Activated CD4-positive, alpha-beta T cell treated with anti-CD3 and anti-CD28 coated beads, Interleukin-2, amount 10 ng/mL, durations not matched to agents 7 days and 5 days (primary cell): Measurements from ENCODE around the gene DMRTB1. TPM values are rescaled to one million over a fixed set of nuclear protein-coding genes. Genes with fewer than 3 reads are reported as not detected.

ENCODE experiments used
- CTCF ChIA-PET: fragments of 350-600 bp; sonication (Branson Sonifier 250); formaldehyde crosslinking; loops from one replicate; lab custom pipeline; 2021; ENCODE audit warnings: antibody characterized with exemption; lab: Charles Lee
- POLR2A ChIA-PET: fragments of 350-600 bp; sonication (Branson Sonifier 250); formaldehyde crosslinking; loops from one replicate; lab custom pipeline; 2021; ENCODE audit warnings: antibody characterized with exemption; lab: Charles Lee
- DNase-seq: peaks from one replicate; pipeline ENCODE4 v3.0.0-alpha.2; 2020
- H3K27ac Mint-ChIP-seq: one replicate; pipeline ENCODE4 v1.8.0; 2021; ENCODE audit warnings: mild to moderate bottlenecking, moderate library complexity, mixed read lengths
- H3K27me3 Mint-ChIP-seq: one replicate; pipeline ENCODE4 v1.8.0; 2021; ENCODE audit warnings: mixed read lengths
- H3K36me3 Mint-ChIP-seq: one replicate; pipeline ENCODE4 v1.8.0; 2021; ENCODE audit warnings: low read depth, mixed read lengths
- H3K4me1 Mint-ChIP-seq: one replicate; pipeline ENCODE4 v1.8.0; 2021; ENCODE audit warnings: mixed read lengths
- H3K4me3 Mint-ChIP-seq: one replicate; pipeline ENCODE4 v1.8.0; 2021; ENCODE audit warnings: mild to moderate bottlenecking, moderate library complexity, mixed read lengths
- H3K9me3 Mint-ChIP-seq: one replicate; pipeline ENCODE4 v1.8.0; 2021; ENCODE audit warnings: mixed read lengths
- total RNA-seq, 2 experiments: library from RNA; stranded (reverse); gene quantifications; one replicate each; pipeline ENCODE4 v1.2.3, GENCODE V29; 2021

Gene DMRTB1
- total RNA-seq, 2 experiments from 2014 or later, result 0.15 to 0.20 TPM

- H3K36me3 Mint-ChIP-seq, result no peaks in the 10 kb centered on the region
- POLR2A ChIA-PET, result no interaction called here
- H3K9me3 Mint-ChIP-seq, result no peaks in the 10 kb centered on the region
- peaks cover 3% of the 10 kb centered on the region for H3K27me3 Mint-ChIP-seq
- DNase-seq, result no peak
- no peak overlapping the region for H3K4me3 Mint-ChIP-seq
- H3K4me1 Mint-ChIP-seq, result no peaks in the 10 kb centered on the region
- no peak overlapping the region for H3K27ac Mint-ChIP-seq
- CTCF ChIA-PET, result no interaction called here
Observed at GRCh38 chr1:53471000-53471399, 11.8 kb downstream of the DMRTB1 start.

GRCh38 chr1:53473463-53473862, 14.3 kb downstream of the DMRTB1 start:
- H3K4me1 Mint-ChIP-seq, result no peaks in the 10 kb centered on the region
- H3K36me3 Mint-ChIP-seq, result no peaks in the 10 kb centered on the region
- peaks cover 3% of the 10 kb centered on the region for H3K27me3 Mint-ChIP-seq
- no peak overlapping the region for H3K27ac Mint-ChIP-seq
- DNase-seq, result no peak
- CTCF ChIA-PET, result interaction anchor here (1.2 kb wide), 1 partner anchor 9 kb away, joined by 3 read pairs; no protein-coding TSS in a partner anchor
- POLR2A ChIA-PET, result no interaction called here
- H3K9me3 Mint-ChIP-seq, result no peaks in the 10 kb centered on the region
- no peak overlapping the region for H3K4me3 Mint-ChIP-seq

GRCh38 chr1:53475664-53476063, 16.5 kb downstream of the DMRTB1 start:
- ChIA-PET POLR2A (no interaction called here), CTCF (interaction anchor here (1.5 kb wide), 1 partner anchor 11 kb away, joined by 4 read pairs; no protein-coding TSS in a partner anchor)
- no peak overlapping the region for H3K27ac Mint-ChIP-seq
- no peak for DNase-seq
- peaks cover 3% of the 10 kb centered on the region for H3K27me3 Mint-ChIP-seq
- no peaks in the 10 kb centered on the region for H3K36me3 Mint-ChIP-seq
- H3K9me3 Mint-ChIP-seq, result no peaks in the 10 kb centered on the region
- no peak overlapping the region for H3K4me3 Mint-ChIP-seq
- H3K4me1 Mint-ChIP-seq, result no peaks in the 10 kb centered on the region

- no peak overlapping the region for H3K27ac Mint-ChIP-seq
- H3K4me1 Mint-ChIP-seq, result no peaks in the 10 kb centered on the region
- ChIA-PET POLR2A (no interaction called here), CTCF (no interaction called here)
- H3K27me3 Mint-ChIP-seq, result peaks cover 3% of the 10 kb centered on the region
- no peaks in the 10 kb centered on the region for H3K9me3 Mint-ChIP-seq
- no peak for DNase-seq
- H3K36me3 Mint-ChIP-seq, result no peaks in the 10 kb centered on the region
- no peak overlapping the region for H3K4me3 Mint-ChIP-seq
Observed at GRCh38 chr1:53476579-53476978, 17.4 kb downstream of the DMRTB1 start.

- Mint-ChIP-seq H3K4me3 (no peak overlapping the region), H3K9me3 (no peaks in the 10 kb centered on the region), H3K27me3 (peaks cover 3% of the 10 kb centered on the region), H3K4me1 (no peaks in the 10 kb centered on the region), H3K27ac (no peak overlapping the region), H3K36me3 (no peaks in the 10 kb centered on the region)
- DNase-seq, result no peak
- ChIA-PET POLR2A (no interaction called here), CTCF (no interaction called here)
Observed at GRCh38 chr1:53477651-53478501, 18.7 kb downstream of the DMRTB1 start.

- Mint-ChIP-seq H3K27me3 (peaks cover 3% of the 10 kb centered on the region), H3K4me1 (no peaks in the 10 kb centered on the region), H3K36me3 (no peaks in the 10 kb centered on the region), H3K4me3 (no peak overlapping the region), H3K9me3 (no peaks in the 10 kb centered on the region), H3K27ac (no peak overlapping the region)
- ChIA-PET CTCF (no interaction called here), POLR2A (no interaction called here)
- DNase-seq, result no peak
Observed at GRCh38 chr1:53478502-53478818, 19.3 kb downstream of the DMRTB1 start.

GRCh38 chr1:53480678-53481077, 21.5 kb downstream of the DMRTB1 start:
- Mint-ChIP-seq H3K4me1 (no peaks in the 10 kb centered on the region), H3K9me3 (no peaks in the 10 kb centered on the region), H3K36me3 (no peaks in the 10 kb centered on the region), H3K27me3 (peaks cover 2% of the 10 kb centered on the region), H3K4me3 (no peak overlapping the region), H3K27ac (no peak overlapping the region)
- ChIA-PET POLR2A (no interaction called here), CTCF (no interaction called here)
- DNase-seq, result no peak

- POLR2A ChIA-PET, result no interaction called here
- Mint-ChIP-seq H3K4me1 (no peaks in the 10 kb centered on the region), H3K27me3 (peaks cover 4% of the 10 kb centered on the region), H3K27ac (no peak overlapping the region), H3K36me3 (no peaks in the 10 kb centered on the region), H3K9me3 (no peaks in the 10 kb centered on the region), H3K4me3 (no peak overlapping the region)
- DNase-seq, result no peak
- CTCF ChIA-PET, result no interaction called here
Observed at GRCh38 chr1:53481456-53481855, 22.3 kb downstream of the DMRTB1 start.

- Mint-ChIP-seq H3K4me3 (no peak overlapping the region), H3K27ac (no peak overlapping the region), H3K27me3 (peaks cover 8% of the 10 kb centered on the region), H3K9me3 (no peaks in the 10 kb centered on the region), H3K36me3 (no peaks in the 10 kb centered on the region), H3K4me1 (no peaks in the 10 kb centered on the region)
- ChIA-PET POLR2A (no interaction called here), CTCF (interaction anchor here (1.0 kb wide), 1 partner anchor 586 kb away, joined by 3 read pairs; no protein-coding TSS in a partner anchor)
- no peak for DNase-seq
Observed at GRCh38 chr1:53482441-53483153, 23.4 kb downstream of the DMRTB1 start.

- ChIA-PET CTCF (interaction anchor here (1.0 kb wide), 1 partner anchor 585 kb away, joined by 3 read pairs; no protein-coding TSS in a partner anchor), POLR2A (no interaction called here)
- no peak for DNase-seq
Observed at GRCh38 chr1:53483170-53483569, 24.0 kb downstream of the DMRTB1 start.

GRCh38 chr1:53483656-53484055, 24.5 kb downstream of the DMRTB1 start:
- H3K4me1 Mint-ChIP-seq, result no peaks in the 10 kb centered on the region
- no peak overlapping the region for H3K27ac Mint-ChIP-seq
- H3K4me3 Mint-ChIP-seq, result no peak overlapping the region
- H3K9me3 Mint-ChIP-seq, result no peaks in the 10 kb centered on the region
- ChIA-PET POLR2A (no interaction called here), CTCF (no interaction called here)
- DNase-seq, result no peak
- H3K36me3 Mint-ChIP-seq, result no peaks in the 10 kb centered on the region
- H3K27me3 Mint-ChIP-seq, result peaks cover 12% of the 10 kb centered on the region

More at GRCh38 chr1:53483170-53483569, 24.0 kb downstream of the DMRTB1 start:
- H3K27ac Mint-ChIP-seq, result no peak overlapping the region
- H3K36me3 Mint-ChIP-seq, result no peaks in the 10 kb centered on the region
- peaks cover 11% of the 10 kb centered on the region for H3K27me3 Mint-ChIP-seq
- no peaks in the 10 kb centered on the region for H3K9me3 Mint-ChIP-seq
- no peaks in the 10 kb centered on the region for H3K4me1 Mint-ChIP-seq
- no peak overlapping the region for H3K4me3 Mint-ChIP-seq

- ChIA-PET POLR2A (no interaction called here), CTCF (interaction anchor here (0.6 to 1.2 kb wide), 7 partner anchors 8 to 269 kb away, joined by 3 to 5 read pairs (median 3); no protein-coding TSS in a partner anchor)
- Mint-ChIP-seq H3K27ac (no peak overlapping the region), H3K4me3 (no peak overlapping the region), H3K4me1 (no peaks in the 10 kb centered on the region), H3K36me3 (no peaks in the 10 kb centered on the region), H3K27me3 (peaks cover 13% of the 10 kb centered on the region), H3K9me3 (no peaks in the 10 kb centered on the region)
- DNase-seq, result no peak
Observed at GRCh38 chr1:53484705-53485477, 25.7 kb downstream of the DMRTB1 start.
